H9 (cell line): ENCODE data around the gene CUEDC2. TPM values are rescaled to one million over a fixed set of nuclear protein-coding genes. Genes with fewer than 3 reads are reported as not detected.

Experiments
- DNase-seq: peaks from one replicate; pipeline ENCODE4 v3.0.0-alpha.2; 2017
- H2AFZ ChIP-seq: one replicate; pipeline ENCODE4 v1.6.1; 2013; ENCODE audit warnings: mild to moderate bottlenecking, low read length, control low read depth, moderate library complexity
- H2AK5ac ChIP-seq: 2 replicates; pipeline ENCODE4 v1.6.1; 2013; ENCODE audit warnings: low read length, control low read depth, mixed read lengths; ENCODE audit not compliant: insufficient read length
- H2BK120ac ChIP-seq: one replicate; pipeline ENCODE4 v1.6.1; 2013; ENCODE audit warnings: low read depth, mild to moderate bottlenecking, low read length, control low read depth, inconsistent platforms; ENCODE audit not compliant: poor library complexity, severe bottlenecking
- H2BK12ac ChIP-seq: 2 replicates; pipeline ENCODE4 v1.6.1; 2013; ENCODE audit warnings: low read length, control low read depth, mixed read lengths, low read depth; ENCODE audit not compliant: insufficient read length
- H2BK15ac ChIP-seq: 2 replicates; pipeline ENCODE4 v1.6.1; 2013; ENCODE audit warnings: low read depth, low read length, control low read depth
- H2BK20ac ChIP-seq: one replicate; pipeline ENCODE4 v1.6.1; 2013; ENCODE audit warnings: low read depth, mild to moderate bottlenecking, low read length, control low read depth, inconsistent platforms; ENCODE audit not compliant: poor library complexity, severe bottlenecking
- H2BK5ac ChIP-seq: 2 replicates; pipeline ENCODE4 v1.6.1; 2013; ENCODE audit warnings: low read length, control low read depth, mixed read lengths; ENCODE audit not compliant: insufficient read length
- H3K14ac ChIP-seq: 2 replicates; pipeline ENCODE4 v1.6.1; 2013; ENCODE audit warnings: low read length, control low read depth; ENCODE audit not compliant: insufficient read depth
- H3K18ac ChIP-seq: 2 replicates; pipeline ENCODE4 v1.6.1; 2013; ENCODE audit warnings: low read depth, mild to moderate bottlenecking, mixed read lengths, low read length, control low read depth; ENCODE audit not compliant: insufficient read length
- H3K23ac ChIP-seq: 2 replicates; pipeline ENCODE4 v1.6.1; 2013; ENCODE audit warnings: low read length, control low read depth, mixed read lengths, low read depth; ENCODE audit not compliant: insufficient read length
- H3K23me2 ChIP-seq: 2 replicates; pipeline ENCODE4 v1.6.1; 2013; ENCODE audit warnings: low read depth, mild to moderate bottlenecking, mixed read lengths, low read length, control low read depth; ENCODE audit not compliant: insufficient read length, poor library complexity, severe bottlenecking
- H3K27ac ChIP-seq: 2 replicates; pipeline ENCODE4 v1.5.1; 2013; ENCODE audit warnings: low read length, control low read depth, mixed read lengths, low read depth; ENCODE audit not compliant: insufficient read length
- H3K27me3 ChIP-seq: 2 replicates; pipeline ENCODE4 v1.6.1; 2013; ENCODE audit warnings: low read length, control low read depth, inconsistent platforms; ENCODE audit not compliant: insufficient read depth
- H3K4ac ChIP-seq: 2 replicates; pipeline ENCODE4 v1.6.1; 2013; ENCODE audit warnings: low read depth, mild to moderate bottlenecking, control low read depth, inconsistent platforms, low read length, moderate library complexity
- H3K4me1 ChIP-seq: 2 replicates; pipeline ENCODE4 v1.6.1; 2013; ENCODE audit warnings: low read length, control low read depth, inconsistent platforms; ENCODE audit not compliant: insufficient read depth
- H3K4me2 ChIP-seq: 2 replicates; pipeline ENCODE4 v1.6.1; 2013; ENCODE audit warnings: low read length, control low read depth, mixed read lengths; ENCODE audit not compliant: insufficient read length, insufficient read depth
- H3K56ac ChIP-seq: 2 replicates; pipeline ENCODE4 v1.6.1; 2013; ENCODE audit warnings: low read depth, mild to moderate bottlenecking, mixed read lengths, low read length, control low read depth; ENCODE audit not compliant: insufficient read length
- H3K79me1 ChIP-seq: 2 replicates; pipeline ENCODE4 v1.6.1; 2013; ENCODE audit warnings: low read depth, mild to moderate bottlenecking, moderate library complexity, low read length, control low read depth, inconsistent platforms; ENCODE audit not compliant: insufficient read depth, poor library complexity, severe bottlenecking
- H3K79me2 ChIP-seq: 2 replicates; pipeline ENCODE4 v1.6.1; 2013; ENCODE audit warnings: low read length, control low read depth, inconsistent platforms; ENCODE audit not compliant: insufficient read depth
- H3K9ac ChIP-seq: 2 replicates; pipeline ENCODE4 v1.6.1; 2013; ENCODE audit warnings: low read length, control low read depth, mixed read lengths; ENCODE audit not compliant: insufficient read length; ENCODE audit errors: extremely low read depth
- H3K9me3 ChIP-seq: one replicate; pipeline ENCODE4 v1.6.1; 2013; ENCODE audit warnings: low read depth, low read length, inconsistent platforms; ENCODE audit not compliant: control insufficient read depth
- H3T11ph ChIP-seq: one replicate; pipeline ENCODE4 v1.6.1; 2013; ENCODE audit warnings: mild to moderate bottlenecking, low read length, control low read depth, inconsistent platforms
- H4K20me1 ChIP-seq: one replicate; pipeline ENCODE4 v1.6.1; 2013; ENCODE audit not compliant: control insufficient read depth, insufficient read length, insufficient read depth
- H4K5ac ChIP-seq: 2 replicates; pipeline ENCODE4 v1.6.1; 2013; ENCODE audit warnings: low read depth, mild to moderate bottlenecking, mixed read lengths, low read length, control low read depth; ENCODE audit not compliant: insufficient read length
- H4K8ac ChIP-seq: replicated peaks from 2 replicates; pipeline ENCODE4 v1.6.1; 2013; ENCODE audit warnings: low read length, control low read depth, mixed read lengths, low read depth; ENCODE audit not compliant: insufficient read length
- H4K91ac ChIP-seq: 2 replicates; pipeline ENCODE4 v1.6.1; 2013; ENCODE audit warnings: low read depth, mild to moderate bottlenecking, moderate library complexity, mixed read lengths, low read length, control low read depth; ENCODE audit not compliant: insufficient read length
- H3K27ac Mint-ChIP-seq, 3 experiments: 2 replicates in 2 of 3; 3 replicates in 1 of 3; pipeline ENCODE4 v1.8.0; 2020 to 2021; ENCODE audit warnings: mixed read lengths in 3 of 3, mild to moderate bottlenecking in 1 of 3, moderate library complexity in 1 of 3
- H3K27me3 Mint-ChIP-seq: 2 replicates; pipeline ENCODE4 v1.8.0; 2021; ENCODE audit warnings: low read depth, mild to moderate bottlenecking, moderate library complexity, mixed read lengths
- H3K36me3 Mint-ChIP-seq, 3 experiments: 2 replicates in 2 of 3; 3 replicates in 1 of 3; pipeline ENCODE4 v1.8.0; 2020 to 2021; ENCODE audit warnings: low read depth in 3 of 3, mixed read lengths in 3 of 3; ENCODE audit not compliant: insufficient read depth in 1 of 3
- H3K4me1 Mint-ChIP-seq, 2 experiments: 2 replicates each; pipeline ENCODE4 v1.8.0; 2020; ENCODE audit warnings: mixed read lengths in 2 of 2
- H3K4me3 Mint-ChIP-seq, 2 experiments: 2 replicates in 1 of 2; 3 replicates in 1 of 2; pipeline ENCODE4 v1.8.0; 2020 to 2021; ENCODE audit warnings: mild to moderate bottlenecking in 2 of 2, mixed read lengths in 2 of 2, moderate library complexity in 1 of 2
- H3K9me3 Mint-ChIP-seq, 2 experiments: 2 replicates in 1 of 2; 3 replicates in 1 of 2; pipeline ENCODE4 v1.8.0; 2020; ENCODE audit warnings: mild to moderate bottlenecking in 2 of 2, mixed read lengths in 2 of 2, moderate library complexity in 1 of 2
- CTCF ChIP-seq: fragments of 200-600 bp; sonication (generic); conservative IDR thresholded peaks from 3 replicates; pipeline ENCODE4 v1.8.0; 2021; ENCODE audit warnings: antibody characterized with exemption, mild to moderate bottlenecking
- WGBS: extraction: QIAGEN DNeasy Blood & Tissue Kit; methylation state at CpG from one replicate; pipeline ENCODE4 v1.1.7; 2013; ENCODE audit warnings: missing lambda C conversion rate, low lambda C conversion rate, mixed read lengths; ENCODE audit not compliant: insufficient read length; ENCODE audit errors: extremely low coverage; 5-methylcytosine and 5-hydroxymethylcytosine counted together
- total RNA-seq: library from RNA; stranded (reverse); gene quantifications from 2 replicates; pipeline ENCODE4 v1.2.1, GENCODE V29; 2021

CUEDC2 gene
- total RNA-seq, 1 experiment from 2014 or later, result 41.2 TPM

- DNase-seq, result no peak
- Histone ChIP-seq H3K27ac (no peak overlapping the region), H4K8ac (no peak overlapping the region), H4K5ac (no peak overlapping the region), H2AK5ac (no peak overlapping the region), H3K4me2 (no peak overlapping the region), H3K4ac (no peak overlapping the region), H2BK12ac (no peak overlapping the region), H4K20me1 (no peaks in the 10 kb centered on the region), H3K4me1 (no peaks in the 10 kb centered on the region), H2BK5ac (no peak overlapping the region), H4K91ac (no peak overlapping the region), H3K9me3 (no peaks in the 10 kb centered on the region), H2BK20ac (no peak overlapping the region), H3K79me1 (no peaks in the 10 kb centered on the region), H3K27me3 (no peaks in the 10 kb centered on the region), H3K56ac (no peak overlapping the region), H2AFZ (no peak overlapping the region), H3K14ac (no peak overlapping the region), H3K79me2 (no peaks in the 10 kb centered on the region), H2BK15ac (no peak overlapping the region), H3K18ac (no peak overlapping the region), H3K23me2 (no peaks in the 10 kb centered on the region), H3K9ac (no peak overlapping the region), H3K23ac (no peak overlapping the region), H2BK120ac (no peak overlapping the region), H3T11ph (no peak overlapping the region)
- Mint-ChIP-seq H3K9me3 (no peaks in the 10 kb centered on the region), H3K27ac (peak overlapping the region in 1 of 3 experiments; percentile 59; a peak in 1 of 7 replicates), H3K4me3 (no peak overlapping the region; a peak in 1 of 5 replicates), H3K27me3 (peaks cover 46% of the 10 kb centered on the region), H3K36me3 (peaks cover 1 to 31% (median 19%) of the 10 kb centered on the region in 3 experiments; a peak in 5 of 7 replicates), H3K4me1 (peaks cover 6 to 18% of the 10 kb centered on the region in 2 experiments)
- no peak for TF ChIP-seq CTCF
- no CpG with 5 or more reads among the region's 8 CpGs for WGBS
Observed at GRCh38 chr10:102401342-102401654, 31.1 kb downstream of the CUEDC2 start.
